OCI-LY7 (cell line): ENCODE results near the gene SLC47A1.

ENCODE experiments used
- CTCF ChIP-seq: fragments of 200-600 bp; sonication (generic); conservative IDR thresholded peaks from 2 replicates; pipeline ENCODE4 v1.5.1; 2014; ENCODE audit warnings: mild to moderate bottlenecking, antibody characterized with exemption, low read length, moderate library complexity, mixed read lengths
- EZH2phosphoT487 ChIP-seq: fragments of 200-600 bp; sonication (generic); IDR thresholded peaks from 2 replicates; pipeline ENCODE4 v1.6.1; 2018; ENCODE audit warnings: low read depth, borderline replicate concordance, mild to moderate bottlenecking, mixed run types, antibody characterized with exemption, low read length, moderate library complexity, mixed read lengths

- TF ChIP-seq CTCF (no peak), EZH2phosphoT487 (no peak)
Observed at GRCh38 chr17:19495828-19496528, 37.7 kb upstream of the SLC47A1 start.
